AG04449 (cell line): Measurements from ENCODE around the gene SPRR2D.

Experiments used
- CTCF ChIA-PET: fragments of 350-600 bp; formaldehyde crosslinking; extraction: SDS; loops from one replicate; lab custom pipeline; 2021; ENCODE audit warnings: antibody characterized with exemption; lab: Yijun Ruan, JAX
- POLR2A ChIA-PET: fragments of 400-600, 350-600 bp; formaldehyde crosslinking; extraction: SDS; loops from one replicate; lab custom pipeline; 2020; ENCODE audit warnings: antibody characterized with exemption, inconsistent platforms; lab: Yijun Ruan, JAX
- DNase-seq: peaks from one replicate; pipeline ENCODE4 v3.0.0-alpha.2; 2010; ENCODE audit warnings: low read depth, low spot score
- H3K4me3 ChIP-seq: 2 replicates; pipeline ENCODE4 v1.5.1; 2011; ENCODE audit warnings: low read depth, mild to moderate bottlenecking, control low read depth, low read length
- TF ChIP-seq, protein P1 (sequence below): IDR thresholded peaks from one replicate; pipeline ENCODE4 v1.5.1; 2011; ENCODE audit warnings: mild to moderate bottlenecking, moderate library complexity, low read length, control low read depth, inconsistent platforms; ENCODE audit not compliant: insufficient read depth; ENCODE audit errors: missing control alignments

SPRR2D gene

DNA sequence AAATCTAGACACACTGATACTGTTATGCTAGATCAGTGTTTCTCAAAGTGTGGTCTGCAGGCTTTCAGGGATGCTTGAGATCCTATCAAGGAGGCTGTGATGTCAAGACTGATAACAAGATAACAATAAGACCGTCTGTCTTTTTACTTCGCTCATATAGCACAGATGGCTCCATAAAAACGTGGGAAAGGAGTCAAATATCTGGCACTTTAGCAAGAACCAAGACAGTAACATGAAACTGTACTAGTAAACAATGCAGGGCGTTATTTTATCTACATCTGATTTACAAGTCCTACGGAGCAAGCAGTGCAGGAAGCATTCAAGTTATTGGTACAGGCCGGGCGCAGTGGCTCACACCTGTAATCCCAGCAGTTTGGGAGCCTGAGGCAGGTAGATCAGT, 43.0 kb downstream of the SPRR2D start:
- H3K4me3 ChIP-seq, result no peak overlapping the region
- TF ChIP-seq, protein P1, sequence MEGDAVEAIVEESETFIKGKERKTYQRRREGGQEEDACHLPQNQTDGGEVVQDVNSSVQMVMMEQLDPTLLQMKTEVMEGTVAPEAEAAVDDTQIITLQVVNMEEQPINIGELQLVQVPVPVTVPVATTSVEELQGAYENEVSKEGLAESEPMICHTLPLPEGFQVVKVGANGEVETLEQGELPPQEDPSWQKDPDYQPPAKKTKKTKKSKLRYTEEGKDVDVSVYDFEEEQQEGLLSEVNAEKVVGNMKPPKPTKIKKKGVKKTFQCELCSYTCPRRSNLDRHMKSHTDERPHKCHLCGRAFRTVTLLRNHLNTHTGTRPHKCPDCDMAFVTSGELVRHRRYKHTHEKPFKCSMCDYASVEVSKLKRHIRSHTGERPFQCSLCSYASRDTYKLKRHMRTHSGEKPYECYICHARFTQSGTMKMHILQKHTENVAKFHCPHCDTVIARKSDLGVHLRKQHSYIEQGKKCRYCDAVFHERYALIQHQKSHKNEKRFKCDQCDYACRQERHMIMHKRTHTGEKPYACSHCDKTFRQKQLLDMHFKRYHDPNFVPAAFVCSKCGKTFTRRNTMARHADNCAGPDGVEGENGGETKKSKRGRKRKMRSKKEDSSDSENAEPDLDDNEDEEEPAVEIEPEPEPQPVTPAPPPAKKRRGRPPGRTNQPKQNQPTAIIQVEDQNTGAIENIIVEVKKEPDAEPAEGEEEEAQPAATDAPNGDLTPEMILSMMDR, result no peak
- no peak for DNase-seq
- ChIA-PET POLR2A (no interaction called here), CTCF (interaction anchor here (1.5 kb wide), 1 partner anchor 127 kb away, joined by 3 read pairs; no protein-coding TSS in a partner anchor)

DNA sequence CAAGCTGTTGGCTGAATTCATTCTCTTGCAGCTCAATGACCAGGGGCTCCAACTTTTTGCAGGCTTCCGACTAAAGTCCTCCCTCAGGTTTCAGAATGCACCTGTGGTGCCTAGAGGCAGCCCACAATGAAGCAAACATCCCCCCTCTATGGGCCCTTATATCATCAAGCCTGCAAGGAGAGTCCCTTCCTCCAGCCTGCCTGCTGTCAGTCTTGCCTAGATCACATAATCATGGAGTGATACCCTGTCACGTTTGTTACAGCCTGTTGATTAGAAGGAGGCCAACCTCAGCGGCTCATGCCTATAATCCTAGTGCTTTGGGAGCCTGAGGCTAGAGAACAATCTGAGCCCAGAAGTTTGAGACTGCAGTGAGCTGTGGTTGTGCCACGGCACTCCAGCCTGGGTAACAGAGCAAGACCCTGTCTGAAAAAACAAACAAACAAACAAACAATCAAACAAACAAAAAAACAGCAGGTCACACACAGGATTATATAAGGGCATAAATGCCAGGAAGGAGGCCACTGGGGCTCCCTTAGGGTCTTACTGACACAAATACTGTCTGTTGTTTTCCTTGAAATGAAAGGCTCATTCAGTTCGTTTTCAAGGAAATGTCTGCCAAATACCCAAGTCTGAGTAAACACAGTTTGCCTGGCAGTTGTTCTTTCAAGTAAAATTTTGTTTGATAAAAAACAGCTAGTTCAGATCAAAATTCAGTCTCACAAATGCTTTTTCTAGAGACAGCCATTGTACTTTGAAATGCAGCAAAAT, 44.1 kb downstream of the SPRR2D start:
- TF ChIP-seq, protein P1, result no peak
- DNase-seq, result no peak
- ChIA-PET CTCF (interaction anchor here (1.5 kb wide), 1 partner anchor 126 kb away, joined by 3 read pairs; no protein-coding TSS in a partner anchor), POLR2A (no interaction called here)
- H3K4me3 ChIP-seq, result no peak overlapping the region

DNA sequence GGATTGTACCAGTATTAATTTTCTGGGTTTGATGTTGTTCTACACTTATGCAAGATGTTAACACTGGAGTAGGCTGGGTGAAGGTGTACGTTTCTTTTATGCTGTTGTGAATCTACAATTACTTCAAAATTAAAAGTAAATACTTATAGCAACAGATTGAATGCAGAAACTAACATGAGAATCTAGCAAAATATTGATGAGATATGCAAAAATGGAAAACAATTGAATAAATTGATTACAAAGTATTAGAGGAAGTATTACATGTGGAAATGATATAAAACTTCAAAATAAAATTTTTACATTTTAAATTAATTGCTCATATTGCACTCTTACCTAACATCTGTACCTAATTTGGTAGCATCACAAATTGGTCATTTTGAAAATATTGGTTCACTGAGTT, 45.1 kb downstream of the SPRR2D start:
- TF ChIP-seq, protein P1, result no peak
- CTCF ChIA-PET, result no interaction called here
- H3K4me3 ChIP-seq, result no peak overlapping the region
- POLR2A ChIA-PET, result no interaction called here
- DNase-seq, result no peak

DNA sequence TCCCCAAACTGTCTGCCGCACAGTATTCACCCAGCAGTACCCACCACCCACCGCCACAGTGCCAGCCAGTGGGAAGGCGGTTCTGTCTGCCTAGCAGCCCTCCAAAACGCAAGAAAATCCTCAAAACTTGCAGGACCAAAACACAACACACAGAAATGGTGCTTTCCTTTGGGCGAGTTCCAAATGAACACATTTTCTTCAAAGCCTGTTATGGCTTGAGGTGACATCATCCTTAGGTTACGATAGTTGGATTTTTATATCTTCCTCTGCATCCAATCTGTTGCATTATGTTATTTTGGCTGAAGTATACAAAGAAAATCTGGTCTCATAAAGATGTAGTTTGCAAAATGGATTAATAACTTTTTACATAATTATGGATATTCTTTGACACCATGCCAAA, 47.7 kb downstream of the SPRR2D start:
- TF ChIP-seq, protein P1, result no peak
- POLR2A ChIA-PET, result no interaction called here
- no peak overlapping the region for H3K4me3 ChIP-seq
- no peak for DNase-seq
- CTCF ChIA-PET, result no interaction called here
